NB4 (cell line): ENCODE measurements around the gene SEMA4C.

Experiments
- CTCF ChIP-seq: IDR thresholded peaks from one replicate; pipeline ENCODE4 v1.5.1; 2012; ENCODE audit warnings: low read depth, low read length
- POLR2A ChIP-seq: IDR thresholded peaks from 2 replicates; pipeline ENCODE4 v1.6.1; 2011; ENCODE audit warnings: mild to moderate bottlenecking; ENCODE audit not compliant: insufficient read length; ENCODE audit errors: extremely low read depth

DNA sequence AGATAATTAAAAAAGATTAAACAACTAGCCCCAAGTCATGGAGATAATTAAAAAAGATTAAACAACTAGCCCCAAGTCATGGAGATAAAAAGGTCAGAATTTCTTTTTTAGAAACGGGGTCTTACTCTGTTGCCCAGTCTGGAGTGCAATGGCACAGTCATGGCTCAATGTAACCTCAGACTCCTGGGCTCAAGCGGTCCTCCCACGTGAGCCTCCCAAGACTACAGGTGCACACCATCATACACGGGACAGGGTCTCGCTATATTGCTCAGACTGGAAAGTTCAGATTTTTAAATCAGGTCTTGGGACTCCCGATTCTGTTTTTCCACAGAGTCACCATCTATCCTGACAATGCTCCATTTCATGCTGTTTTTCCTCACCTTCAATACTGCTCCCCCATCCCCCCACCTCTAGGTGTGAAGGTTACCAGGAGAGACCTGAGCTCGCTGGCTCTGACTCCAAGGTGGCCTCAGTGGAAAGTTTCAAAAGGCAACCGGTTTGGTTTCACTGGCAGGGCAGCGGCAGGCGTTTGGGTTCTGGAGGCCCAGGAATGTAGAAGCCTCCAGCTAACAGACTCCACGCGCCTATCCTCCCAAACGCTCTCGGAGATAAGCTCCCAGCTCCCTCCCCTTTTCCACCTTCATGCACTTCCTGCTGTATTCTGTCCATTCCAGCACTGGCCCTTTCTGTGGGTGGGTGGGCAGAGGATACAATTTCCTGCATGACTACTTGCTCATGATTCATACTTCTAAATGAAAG lies 2.9 kb upstream of the SEMA4C start:
- TF ChIP-seq CTCF, result no peak
- TF ChIP-seq POLR2A, result no peak
